ENCODE results near the gene FBXO30.

The FBXO30 gene

GRCh38 chr6:145815309-145816274 is 997 bp upstream of the FBXO30 start:
- DNase-seq = peak; percentile 15

DNA sequence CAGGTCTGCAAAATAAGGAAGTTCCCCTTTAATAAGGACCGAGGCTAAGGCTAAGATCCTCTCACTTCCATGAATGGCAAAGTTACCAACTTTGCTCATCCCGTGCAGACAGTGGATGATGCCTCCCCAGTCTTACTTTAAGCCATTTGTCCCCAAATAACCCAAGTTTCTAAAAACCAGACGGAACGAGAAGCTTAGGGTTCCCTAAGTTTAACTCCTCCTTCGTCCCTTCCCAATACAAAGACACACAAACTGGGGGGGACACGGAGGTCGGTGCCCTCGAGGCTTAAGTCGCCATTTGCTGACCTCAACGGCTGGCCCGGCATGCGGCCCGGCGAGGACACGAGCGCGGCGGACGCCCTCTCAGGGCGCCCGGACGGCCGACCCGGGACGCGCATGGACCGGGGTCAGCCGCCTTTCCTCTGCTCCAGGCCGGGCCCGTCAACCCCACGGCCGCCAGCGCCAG is 527 bp downstream of the FBXO30 start:
- peak; percentile 46 for DNase-seq

GRCh38 chr6:145813285-145814034 is 1.1 kb downstream of the FBXO30 start:
- peak; percentile 74 for DNase-seq

GRCh38 chr6:145811741-145812140 is 2.9 kb downstream of the FBXO30 start:
- no peak for DNase-seq

DNA sequence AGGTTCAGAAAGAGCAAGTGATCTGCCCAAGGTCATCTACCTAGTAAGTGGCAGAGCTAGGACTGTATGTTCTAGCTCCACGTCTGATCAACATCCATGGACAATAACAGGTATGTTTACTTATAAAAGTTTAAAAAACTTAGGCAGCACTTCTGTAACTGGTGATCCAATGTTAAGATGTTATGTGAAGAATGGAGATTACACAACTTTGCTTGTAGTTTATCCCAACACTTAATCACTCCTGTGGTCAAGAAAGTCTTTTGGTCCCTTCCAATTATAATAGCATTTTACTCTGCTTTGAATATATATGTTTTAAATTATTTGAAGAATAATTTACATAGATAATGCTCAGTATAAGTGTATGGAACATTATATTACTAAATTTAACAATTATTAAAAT is 4.8 kb downstream of the FBXO30 start:
- DNase-seq = peak; percentile 29

DNA sequence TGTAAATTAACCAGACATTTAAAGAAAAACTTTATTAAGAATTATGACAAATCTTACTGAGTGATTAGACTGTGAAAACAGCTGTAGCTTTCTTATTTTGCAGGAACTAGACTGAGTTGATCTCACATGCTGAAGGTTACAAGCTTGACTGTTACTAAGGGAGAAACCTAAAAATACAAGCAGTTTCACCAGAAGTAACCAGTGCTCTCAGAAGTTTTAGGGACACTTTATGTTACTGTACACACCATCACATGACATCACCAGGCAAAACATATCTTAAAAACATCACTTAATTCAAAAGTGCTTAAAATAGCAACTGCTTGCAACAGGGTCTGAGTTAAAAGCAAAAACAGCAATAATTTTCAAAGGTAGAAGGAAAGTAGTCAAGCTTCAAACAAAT is 5.4 kb downstream of the FBXO30 start:
- no peak for DNase-seq

DNA sequence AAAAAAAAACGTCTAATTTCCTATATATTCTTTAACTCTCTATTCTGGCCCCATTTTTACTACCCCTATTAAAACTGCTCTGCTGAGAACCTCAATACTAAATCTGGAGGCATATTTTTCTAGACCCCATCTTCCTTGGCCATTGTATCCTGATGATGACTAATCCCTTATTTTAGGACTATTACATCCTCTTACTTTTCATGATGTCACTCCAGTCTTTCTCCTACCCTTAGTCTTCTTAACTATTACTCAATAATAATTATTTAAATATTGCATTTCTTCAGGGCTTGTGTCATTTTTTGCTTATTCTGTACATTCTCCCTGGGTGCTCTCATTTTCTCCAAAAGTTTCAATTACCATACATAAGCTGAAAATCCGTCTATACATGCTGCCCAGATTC is 6.4 kb downstream of the FBXO30 start:
- no peak for DNase-seq

DNA sequence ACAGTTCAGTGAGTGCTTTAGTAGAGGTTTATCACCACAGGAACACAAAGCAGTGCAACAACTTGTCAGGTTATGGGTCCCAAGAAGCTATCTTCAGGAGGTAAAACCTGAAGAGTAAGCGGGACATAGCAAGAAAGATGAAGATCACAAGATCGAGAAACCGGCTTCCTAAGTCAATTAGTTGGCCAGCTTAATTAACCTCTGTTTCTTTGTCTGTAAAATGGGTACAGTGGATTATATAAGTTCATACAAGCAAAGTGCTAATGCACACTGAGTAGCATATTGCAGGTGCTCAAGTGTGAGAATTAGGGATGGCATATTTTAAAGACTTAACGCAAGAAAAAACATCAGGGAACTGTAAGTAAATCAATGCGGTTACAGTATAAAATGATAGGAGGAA is 12.5 kb downstream of the FBXO30 start:
- DNase-seq = no peak

DNA sequence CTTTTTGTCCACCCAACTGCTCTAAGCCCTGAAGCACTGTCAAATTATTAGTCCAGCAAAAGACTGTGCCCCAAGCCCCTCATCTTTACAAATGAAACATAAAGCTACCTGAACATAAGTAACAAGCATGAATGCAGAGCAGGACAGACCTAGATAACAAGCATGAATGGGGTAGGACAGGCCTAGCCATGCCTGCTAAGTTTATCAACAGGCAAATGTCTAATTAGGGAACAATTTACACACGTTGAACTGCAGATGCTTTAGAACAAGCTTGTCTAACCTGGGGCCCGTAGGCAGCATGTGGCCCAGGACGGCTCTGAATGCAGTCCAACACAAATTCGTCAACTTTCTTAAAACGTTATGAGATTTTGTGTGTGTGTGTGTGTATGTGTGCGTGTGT is 13.6 kb downstream of the FBXO30 start:
- no peak for DNase-seq

DNA sequence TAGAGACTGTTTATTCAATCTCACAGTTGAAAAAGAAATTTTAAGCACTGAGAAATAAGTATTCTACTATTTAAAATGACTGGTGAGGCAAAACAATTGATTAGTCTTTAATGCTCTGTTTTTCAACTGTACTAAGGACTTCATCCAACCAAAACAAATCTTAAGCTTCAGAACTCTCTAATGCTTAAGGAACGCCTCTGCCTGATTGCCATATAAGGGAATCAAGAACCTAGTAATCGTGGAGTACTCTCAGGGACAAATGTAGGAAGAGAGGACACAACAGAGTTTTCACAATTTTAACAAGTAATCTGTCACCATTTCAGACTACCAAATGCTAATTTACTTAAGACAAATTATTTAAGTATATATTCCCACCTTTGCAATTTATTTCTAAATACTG is 16.1 kb downstream of the FBXO30 start:
- DNase-seq = no peak

DNA sequence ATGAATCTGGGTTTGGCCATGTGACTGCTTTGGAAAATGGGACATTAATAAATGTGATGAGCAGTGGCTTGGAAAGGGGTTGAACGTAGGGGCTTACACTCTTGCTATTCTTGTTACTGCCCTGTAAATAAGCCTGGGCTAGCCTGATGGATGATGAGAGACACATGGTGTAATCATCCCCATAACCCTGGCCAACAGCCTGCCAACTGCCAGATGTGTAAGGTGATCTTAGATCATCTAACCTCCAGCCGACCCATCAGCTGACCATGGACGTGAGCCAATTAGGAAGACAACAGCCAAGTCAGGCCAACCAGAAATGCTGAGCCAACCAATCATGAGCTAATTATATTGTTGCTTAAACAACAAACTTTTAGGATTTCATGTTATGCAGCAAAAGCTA is 25.2 kb downstream of the FBXO30 start:
- DNase-seq = no peak

GRCh38 chr6:145787688-145788087 is 26.9 kb downstream of the FBXO30 start:
- no peak for DNase-seq

- no peak for DNase-seq
These were observed 29.9 kb downstream of the FBXO30 start for GRCh38 chr6:145784683-145785082.

GRCh38 chr6:145783796-145784195 is 30.8 kb downstream of the FBXO30 start:
- DNase-seq = no peak

DNA sequence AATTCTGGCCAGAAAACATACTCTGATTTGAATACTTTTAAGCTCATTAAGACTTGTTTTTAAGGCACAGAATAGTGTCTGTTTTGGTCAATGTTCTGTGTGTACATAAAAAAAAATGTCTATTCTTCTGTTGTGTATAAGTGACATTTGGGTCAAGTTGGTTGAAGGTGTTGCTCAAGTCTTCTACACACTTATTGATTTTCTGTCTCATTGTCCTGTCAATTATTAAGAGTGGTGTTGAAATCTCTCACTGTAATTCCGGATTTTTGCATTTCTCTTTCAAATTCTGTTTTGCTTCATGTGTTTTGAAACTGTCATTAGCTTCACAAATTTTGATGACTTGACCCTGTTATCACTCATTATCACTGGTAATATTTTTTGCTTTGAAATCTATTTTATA is 41.7 kb downstream of the FBXO30 start:
- no peak for DNase-seq

DNA sequence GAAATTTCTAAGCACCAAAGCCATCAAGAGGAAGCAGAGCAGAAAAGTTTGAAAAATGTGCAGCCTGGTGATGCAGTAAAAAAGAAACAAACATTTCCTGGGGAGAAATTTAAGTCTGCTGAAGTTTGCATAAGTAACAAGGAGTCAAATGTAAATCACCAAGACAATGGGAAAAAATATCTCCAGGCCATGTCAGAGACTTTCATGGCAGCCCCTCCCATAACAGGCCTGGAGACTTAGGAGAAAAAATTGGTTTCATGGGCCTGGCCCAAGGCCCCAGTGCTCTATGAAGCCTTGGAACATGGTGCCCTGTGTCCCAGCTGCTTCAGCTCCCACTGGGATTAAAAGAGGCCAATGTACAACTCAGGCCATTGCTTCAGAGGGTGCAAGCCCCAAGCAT is 49.1 kb downstream of the FBXO30 start:
- no peak for DNase-seq

DNA sequence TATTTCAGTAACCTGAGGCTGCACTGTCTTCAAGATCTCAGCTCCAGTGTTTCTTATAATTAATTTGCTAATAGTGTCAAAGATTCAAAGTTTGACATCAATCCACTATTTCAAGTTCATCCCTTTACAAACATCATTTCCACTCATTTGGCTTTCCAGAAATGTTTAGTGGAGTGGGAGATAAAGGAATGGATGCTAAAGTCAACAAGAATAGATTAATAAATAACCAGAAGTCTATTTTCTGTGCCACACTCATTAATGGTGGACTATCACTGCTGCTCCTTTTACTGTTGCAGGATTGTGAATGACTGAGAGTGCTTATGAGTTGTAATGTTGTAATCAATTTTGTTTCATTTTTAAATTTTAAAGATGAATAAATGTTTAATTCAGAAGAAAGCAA is 50.9 kb downstream of the FBXO30 start:
- no peak for DNase-seq

GRCh38 chr6:145761584-145761983 is 53.0 kb downstream of the FBXO30 start:
- no peak for DNase-seq

DNA sequence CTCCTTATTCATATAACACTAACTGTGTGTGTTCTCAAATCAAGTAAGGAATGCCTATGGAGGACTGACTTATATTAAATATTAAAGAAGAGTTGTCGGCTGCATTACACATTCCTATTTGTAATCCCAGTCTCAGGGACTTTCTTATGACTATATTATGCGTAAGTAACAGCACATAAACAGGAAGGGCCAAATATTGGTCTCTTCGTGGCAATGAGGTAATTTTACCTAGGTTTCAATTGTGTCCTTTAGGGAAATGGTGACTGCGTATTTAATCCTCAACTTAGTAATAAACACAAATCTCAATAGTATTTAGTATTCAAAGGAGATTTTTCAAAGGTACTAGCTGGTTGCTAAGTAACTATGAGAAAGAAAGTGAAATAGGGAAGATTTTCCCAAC is 56.5 kb downstream of the FBXO30 start:
- DNase-seq = no peak

GRCh38 chr6:145756170-145756662 is 58.4 kb downstream of the FBXO30 start:
- peak; percentile 97 for DNase-seq

DNA sequence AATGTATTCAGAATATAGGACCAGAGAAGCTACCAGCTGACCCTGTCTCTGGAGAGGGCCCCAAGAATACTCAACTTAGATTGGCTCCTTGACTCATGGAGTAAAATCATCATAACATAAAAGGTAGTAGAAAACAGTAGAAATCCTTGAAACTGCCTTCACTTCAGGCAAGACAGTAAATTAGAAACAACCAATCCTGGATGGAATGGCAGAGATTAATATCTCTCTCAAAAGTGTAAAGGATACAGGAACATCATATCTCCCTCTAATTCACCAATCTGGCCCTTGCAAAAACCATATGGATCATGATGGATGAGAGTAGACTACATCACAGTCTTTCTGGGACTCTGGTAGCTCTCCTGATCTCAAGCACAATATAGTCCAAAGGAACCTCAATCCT is 58.9 kb downstream of the FBXO30 start:
- DNase-seq = no peak

DNA sequence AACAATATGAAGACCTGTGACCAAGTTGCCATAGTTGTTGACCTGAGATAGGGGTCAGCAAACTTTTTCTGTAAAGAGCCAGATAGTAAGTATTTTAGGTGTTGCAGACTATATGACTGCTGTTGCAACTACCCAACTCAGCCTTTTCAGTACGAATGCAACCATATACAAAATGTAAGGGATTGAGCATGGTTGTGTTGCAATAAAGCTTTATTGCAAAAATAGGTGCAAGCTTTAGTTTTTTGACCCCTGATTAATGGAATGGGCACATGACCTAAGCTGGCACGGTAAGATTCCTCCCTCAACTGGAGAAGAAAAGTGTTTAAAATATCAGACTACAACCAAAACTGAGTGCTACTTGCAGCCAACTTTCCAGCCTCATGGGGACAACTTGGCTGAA is 62.0 kb downstream of the FBXO30 start:
- no peak for DNase-seq

- DNase-seq = peak; percentile 78
These were observed 65.0 kb downstream of the FBXO30 start for GRCh38 chr6:145749632-145750031.

GRCh38 chr6:145745861-145746260 is 68.7 kb downstream of the FBXO30 start:
- no peak for DNase-seq
